Measurements from ENCODE around the gene INSYN2A.

GRCh38 chr10:127194599-127194998 lies 1.8 kb downstream of the INSYN2A start:
- TF ChIP-seq GATA3 (IDR thresholded peaks at IDR 0.05; ENCODE audit: low read depth, low read length) = no peak
- TF ChIP-seq GATA2 (IDR thresholded peaks at IDR 0.05; ENCODE audit: low read depth, low read length) = no peak
